Duodenal mucosa (tissue), 2 donors: ENCODE measurements around the gene SLC35F3.

ENCODE experiments used
- H3K27ac ChIP-seq: one replicate; pipeline ENCODE4 v1.7.0; 2013; ENCODE audit warnings: low read depth, low read length
- H3K27me3 ChIP-seq, 2 donors: one replicate each; pipeline ENCODE4 v1.7.0; 2013; ENCODE audit warnings: low read length in 2 of 2, control low read depth in 1 of 2; ENCODE audit not compliant: insufficient read depth in 2 of 2, control insufficient read depth in 1 of 2
- H3K36me3 ChIP-seq, 2 donors: one replicate each; pipeline ENCODE4 v1.7.0; 2013; ENCODE audit warnings: low read length in 2 of 2, control low read depth in 1 of 2; ENCODE audit not compliant: insufficient read depth in 2 of 2, control insufficient read depth in 1 of 2
- H3K4me1 ChIP-seq, 2 donors: one replicate each; pipeline ENCODE4 v1.7.0; 2013; ENCODE audit warnings: low read length in 2 of 2, control low read depth in 1 of 2; ENCODE audit not compliant: insufficient read depth in 2 of 2, control insufficient read depth in 1 of 2
- H3K4me3 ChIP-seq, 2 donors: one replicate each; pipeline ENCODE4 v1.7.0; 2013; ENCODE audit warnings: low read length in 2 of 2, low read depth in 1 of 2
- H3K9ac ChIP-seq, 2 donors: one replicate each; pipeline ENCODE4 v1.7.0; 2013; ENCODE audit warnings: low read length in 2 of 2, low read depth in 1 of 2
- H3K9me3 ChIP-seq, 2 donors: one replicate each; pipeline ENCODE4 v1.7.0; 2013; ENCODE audit warnings: low read length in 2 of 2, control low read depth in 1 of 2; ENCODE audit not compliant: control insufficient read depth in 1 of 2

SLC35F3 gene

GRCh38 chr1:234222561-234223280 is 318.2 kb downstream of the SLC35F3 start:
- peaks cover 0 to 2% of the 10 kb centered on the region in 2 donors for H3K27me3 ChIP-seq
- no peak overlapping the region for H3K27ac ChIP-seq
- H3K9ac ChIP-seq: no peak overlapping the region
- no peak overlapping the region for H3K4me3 ChIP-seq
- no peaks in the 10 kb centered on the region for H3K4me1 ChIP-seq
- H3K9me3 ChIP-seq: no peaks in the 10 kb centered on the region
- no peaks in the 10 kb centered on the region for H3K36me3 ChIP-seq

- Histone ChIP-seq H3K4me3 (no peak overlapping the region), H3K27me3 (peaks cover 2 to 12% of the 10 kb centered on the region in 2 donors), H3K36me3 (no peaks in the 10 kb centered on the region), H3K27ac (no peak overlapping the region), H3K4me1 (no peaks in the 10 kb centered on the region), H3K9me3 (no peaks in the 10 kb centered on the region), H3K9ac (no peak overlapping the region)
Observed at GRCh38 chr1:234226113-234226818, 321.8 kb downstream of the SLC35F3 start.

GRCh38 chr1:234226819-234227165 is 322.3 kb downstream of the SLC35F3 start:
- H3K27ac ChIP-seq: no peak overlapping the region
- no peaks in the 10 kb centered on the region for H3K4me1 ChIP-seq
- no peak overlapping the region for H3K4me3 ChIP-seq
- no peaks in the 10 kb centered on the region for H3K9me3 ChIP-seq
- peaks cover 2 to 12% of the 10 kb centered on the region in 2 donors for H3K27me3 ChIP-seq
- no peak overlapping the region for H3K9ac ChIP-seq
- no peaks in the 10 kb centered on the region for H3K36me3 ChIP-seq

GRCh38 chr1:234229581-234230387 is 325.3 kb downstream of the SLC35F3 start:
- H3K36me3 ChIP-seq: no peaks in the 10 kb centered on the region
- no peaks in the 10 kb centered on the region for H3K9me3 ChIP-seq
- H3K9ac ChIP-seq: no peak overlapping the region
- H3K4me1 ChIP-seq: no peaks in the 10 kb centered on the region
- H3K27ac ChIP-seq: no peak overlapping the region
- peaks cover 2 to 12% of the 10 kb centered on the region in 2 donors for H3K27me3 ChIP-seq
- H3K4me3 ChIP-seq: no peak overlapping the region

- no peaks in the 10 kb centered on the region for H3K36me3 ChIP-seq
- peaks cover 7 to 12% of the 10 kb centered on the region in 2 donors for H3K27me3 ChIP-seq
- no peaks in the 10 kb centered on the region for H3K9me3 ChIP-seq
- H3K27ac ChIP-seq: no peak overlapping the region
- no peaks in the 10 kb centered on the region for H3K4me1 ChIP-seq
- no peak overlapping the region for H3K4me3 ChIP-seq
- H3K9ac ChIP-seq: no peak overlapping the region
Observed at GRCh38 chr1:234230414-234230862, 326.0 kb downstream of the SLC35F3 start.

GRCh38 chr1:234231061-234231892 is 326.8 kb downstream of the SLC35F3 start:
- H3K36me3 ChIP-seq: no peaks in the 10 kb centered on the region
- no peak overlapping the region for H3K27ac ChIP-seq
- no peak overlapping the region for H3K9ac ChIP-seq
- H3K4me3 ChIP-seq: no peak overlapping the region
- no peaks in the 10 kb centered on the region for H3K9me3 ChIP-seq
- peaks cover 7 to 12% of the 10 kb centered on the region in 2 donors for H3K27me3 ChIP-seq
- H3K4me1 ChIP-seq: no peaks in the 10 kb centered on the region

GRCh38 chr1:234231893-234232276 is 327.4 kb downstream of the SLC35F3 start:
- no peaks in the 10 kb centered on the region for H3K4me1 ChIP-seq
- H3K27ac ChIP-seq: no peak overlapping the region
- no peaks in the 10 kb centered on the region for H3K36me3 ChIP-seq

GRCh38 chr1:234234199-234234598 is 329.7 kb downstream of the SLC35F3 start:
- H3K27ac ChIP-seq: no peak overlapping the region
- H3K36me3 ChIP-seq: no peaks in the 10 kb centered on the region
- H3K9me3 ChIP-seq: no peaks in the 10 kb centered on the region
- peaks cover 5 to 15% of the 10 kb centered on the region in 2 donors for H3K27me3 ChIP-seq
- H3K9ac ChIP-seq: no peak overlapping the region
- no peaks in the 10 kb centered on the region for H3K4me1 ChIP-seq
- H3K4me3 ChIP-seq: no peak overlapping the region

More at GRCh38 chr1:234231893-234232276, 327.4 kb downstream of the SLC35F3 start:
- peaks cover 7 to 12% of the 10 kb centered on the region in 2 donors for H3K27me3 ChIP-seq
- no peak overlapping the region for H3K9ac ChIP-seq
- no peaks in the 10 kb centered on the region for H3K9me3 ChIP-seq
- H3K4me3 ChIP-seq: no peak overlapping the region

GRCh38 chr1:234235434-234235881 is 331.0 kb downstream of the SLC35F3 start:
- Histone ChIP-seq H3K9me3 (no peaks in the 10 kb centered on the region), H3K4me3 (no peak overlapping the region), H3K4me1 (no peaks in the 10 kb centered on the region), H3K36me3 (no peaks in the 10 kb centered on the region), H3K9ac (no peak overlapping the region), H3K27ac (no peak overlapping the region), H3K27me3 (peaks cover 5 to 7% of the 10 kb centered on the region in 2 donors)
